GM18870 (cell line): Measurements from ENCODE around the gene PRR33.
"Not testable (repeated sequence)": the region's sequence is repeated elsewhere in the genome, so short reads cannot be mapped to it uniquely, and the experiment has no call there.

Experiments
- ATAC-seq: cut with Tn5 transposase; IDR thresholded peaks from one replicate; pipeline ENCODE4 v1.9.1; 2021; ENCODE audit warnings: moderate library complexity; ENCODE audit not compliant: unreplicated experiment

PRR33 gene

DNA sequence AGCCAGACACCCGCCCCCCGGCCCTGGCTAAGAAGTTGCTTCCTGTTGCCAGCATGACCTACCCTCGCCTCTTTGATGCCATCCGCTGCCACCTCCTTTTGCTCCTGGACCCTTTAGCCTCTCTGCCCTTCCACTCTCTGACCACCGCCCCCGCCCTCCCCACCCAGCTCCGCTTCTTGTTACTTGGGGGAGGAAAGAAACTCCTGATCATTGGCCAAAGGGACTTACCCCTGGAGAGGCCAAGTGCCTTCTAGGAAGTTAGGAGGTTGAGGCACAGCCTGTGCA, at the start of gene PRR33:
Gene PRR33 (minus strand): TSS at position 65 of the 285 bp plus-strand sequence. CDS start 1,311 bp downstream, outside the sequence.
- no peak for ATAC-seq

- not testable (repeated sequence) for ATAC-seq
Measured at GRCh38 chr11:1939788-1940187, 48.1 kb upstream of the PRR33 start.

DNA sequence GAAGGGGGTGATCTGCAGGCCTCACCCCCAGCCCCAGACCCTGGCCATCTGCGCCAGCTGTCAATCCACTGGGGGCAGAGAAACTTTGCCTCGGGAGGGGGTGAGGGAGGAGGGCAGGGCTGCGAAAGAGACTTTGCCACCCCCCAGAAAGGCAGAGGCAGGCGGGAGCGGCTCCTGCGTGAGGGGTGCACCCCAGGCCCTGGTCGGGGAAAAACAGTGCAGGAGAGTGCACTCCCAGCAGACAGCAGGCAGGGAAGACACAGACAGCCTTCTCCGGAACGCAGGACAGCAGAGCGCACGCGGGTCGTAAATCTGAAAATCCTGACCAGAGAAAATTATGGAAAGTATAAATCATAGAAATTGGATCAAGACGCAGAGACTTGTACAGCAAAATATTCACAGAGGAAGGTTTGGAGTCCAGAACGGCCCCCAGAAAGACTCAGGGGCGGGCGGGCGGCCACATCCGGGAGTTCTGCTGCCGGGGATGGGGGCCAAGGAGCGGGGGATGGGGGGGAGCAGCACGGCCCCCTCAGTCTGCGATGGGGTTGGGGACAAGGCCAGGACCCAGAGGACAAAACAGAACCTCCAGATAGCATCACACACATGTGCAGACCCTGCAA, 47.4 kb upstream of the PRR33 start:
- no peak for ATAC-seq

DNA sequence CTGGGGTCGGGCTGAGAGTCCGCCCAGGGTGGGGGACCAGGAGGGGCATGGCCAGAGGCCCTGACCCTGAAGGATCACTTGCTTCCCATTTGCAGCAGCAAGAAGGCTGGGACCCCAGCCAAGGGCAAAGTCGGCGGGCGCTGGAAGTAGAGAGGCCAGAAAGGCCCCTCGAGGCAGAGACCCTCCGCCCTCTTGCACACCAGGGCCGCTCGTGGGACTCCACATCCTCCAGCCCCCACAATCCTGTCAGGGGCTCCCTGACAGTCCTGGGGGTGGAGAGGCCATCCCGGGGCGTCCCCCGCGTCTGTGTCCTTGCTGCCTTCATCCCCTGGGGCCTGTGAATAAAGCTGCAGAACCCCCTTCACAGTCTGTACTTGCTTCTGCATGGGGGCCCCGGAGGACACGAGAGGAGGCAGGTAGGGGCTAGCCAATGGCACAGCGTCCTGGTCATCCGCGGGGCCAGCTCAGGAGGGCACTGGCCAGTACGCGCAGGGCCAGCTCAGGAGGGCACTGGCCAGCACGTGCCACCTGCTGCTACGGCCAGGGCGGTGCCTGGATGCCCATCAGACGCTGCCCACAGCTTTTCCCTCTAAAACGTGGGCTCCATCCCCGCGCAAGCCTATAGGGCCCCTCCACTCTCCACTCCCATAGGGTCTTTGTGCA, 46.8 kb upstream of the PRR33 start:
- ATAC-seq = no peak

GRCh38 chr11:1937616-1938342, 46.1 kb upstream of the PRR33 start:
- no peak for ATAC-seq

GRCh38 chr11:1936781-1937615, 45.3 kb upstream of the PRR33 start:
- no peak for ATAC-seq

DNA sequence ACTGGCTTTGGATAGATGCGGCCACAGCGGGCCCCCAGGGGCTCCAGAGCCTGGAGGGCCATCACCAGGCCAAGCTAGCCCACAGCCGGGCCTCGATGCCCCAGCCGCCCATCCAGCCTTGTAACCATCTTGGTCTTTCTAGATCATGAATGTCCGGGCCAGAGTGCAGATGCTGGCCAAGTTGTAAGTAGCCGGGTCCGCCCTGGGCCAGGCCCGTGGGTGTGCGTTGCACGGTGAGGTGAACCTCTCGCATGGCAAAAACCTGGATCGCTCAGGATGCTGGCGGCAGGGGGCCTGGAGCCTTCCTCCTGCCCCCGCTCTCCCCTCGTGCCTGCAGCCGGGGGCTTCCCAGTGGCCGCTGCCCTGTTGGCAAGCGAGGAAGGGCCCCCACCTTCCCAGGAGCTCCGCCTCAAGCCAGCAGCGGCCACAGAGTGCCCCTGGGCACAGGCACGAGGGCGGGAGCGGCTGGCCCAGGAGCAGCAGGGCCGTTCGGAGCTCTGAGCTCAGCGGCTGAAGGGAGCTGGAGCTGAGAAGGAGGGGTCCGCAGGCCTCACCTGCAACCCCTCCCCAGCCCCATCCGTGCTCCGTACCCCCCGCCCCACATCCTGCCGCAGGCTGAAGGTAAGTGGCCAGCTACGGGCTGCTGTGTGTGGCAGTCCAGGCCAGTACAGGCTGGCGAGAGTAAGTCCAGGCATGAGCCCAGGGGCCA, 44.5 kb upstream of the PRR33 start:
- no peak for ATAC-seq

GRCh38 chr11:1935156-1936071, 43.7 kb upstream of the PRR33 start:
- ATAC-seq = no peak

DNA sequence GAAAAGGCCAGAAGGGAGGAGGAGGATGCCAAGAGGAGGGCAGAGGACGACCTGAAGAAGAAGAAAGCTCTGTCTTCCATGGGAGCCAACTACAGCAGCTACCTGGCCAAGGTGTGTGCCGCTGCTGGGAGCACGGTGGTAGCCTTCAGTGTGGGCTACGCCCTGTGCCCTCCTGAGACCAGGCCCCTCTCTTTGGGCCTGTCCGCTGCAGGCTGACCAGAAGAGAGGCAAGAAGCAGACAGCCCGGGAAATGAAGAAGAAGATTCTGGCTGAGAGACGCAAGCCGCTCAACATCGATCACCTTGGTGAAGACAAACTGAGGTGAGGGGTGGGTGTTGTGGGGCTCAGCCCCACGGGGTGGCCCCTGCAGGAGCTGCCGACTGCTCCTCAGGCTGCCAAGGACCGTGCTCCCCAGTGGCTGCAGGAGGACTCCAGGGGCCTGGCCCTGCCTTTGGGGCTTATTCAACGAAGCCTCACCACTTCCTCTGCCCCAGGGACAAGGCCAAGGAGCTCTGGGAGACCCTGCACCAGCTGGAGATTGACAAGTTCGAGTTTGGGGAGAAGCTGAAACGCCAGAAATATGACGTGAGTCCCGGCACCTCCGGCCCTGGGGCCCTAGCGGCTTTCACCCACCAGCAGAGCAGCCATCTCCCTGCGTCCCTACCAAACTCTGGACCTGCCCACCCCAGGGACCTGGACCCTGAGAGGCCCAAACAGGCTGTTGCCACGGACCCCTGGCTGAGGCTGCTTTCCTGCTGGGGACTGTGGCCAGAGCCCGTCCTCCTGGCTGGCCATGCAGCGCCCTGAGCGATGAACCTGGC, 42.9 kb upstream of the PRR33 start:
- ATAC-seq = no peak

- ATAC-seq = no peak
Measured at GRCh38 chr11:1933416-1934334, 42.0 kb upstream of the PRR33 start.

- ATAC-seq = no peak
Measured at GRCh38 chr11:1932681-1933080, 41.0 kb upstream of the PRR33 start.

GRCh38 chr11:1932105-1932480, 40.4 kb upstream of the PRR33 start:
- no peak for ATAC-seq

DNA sequence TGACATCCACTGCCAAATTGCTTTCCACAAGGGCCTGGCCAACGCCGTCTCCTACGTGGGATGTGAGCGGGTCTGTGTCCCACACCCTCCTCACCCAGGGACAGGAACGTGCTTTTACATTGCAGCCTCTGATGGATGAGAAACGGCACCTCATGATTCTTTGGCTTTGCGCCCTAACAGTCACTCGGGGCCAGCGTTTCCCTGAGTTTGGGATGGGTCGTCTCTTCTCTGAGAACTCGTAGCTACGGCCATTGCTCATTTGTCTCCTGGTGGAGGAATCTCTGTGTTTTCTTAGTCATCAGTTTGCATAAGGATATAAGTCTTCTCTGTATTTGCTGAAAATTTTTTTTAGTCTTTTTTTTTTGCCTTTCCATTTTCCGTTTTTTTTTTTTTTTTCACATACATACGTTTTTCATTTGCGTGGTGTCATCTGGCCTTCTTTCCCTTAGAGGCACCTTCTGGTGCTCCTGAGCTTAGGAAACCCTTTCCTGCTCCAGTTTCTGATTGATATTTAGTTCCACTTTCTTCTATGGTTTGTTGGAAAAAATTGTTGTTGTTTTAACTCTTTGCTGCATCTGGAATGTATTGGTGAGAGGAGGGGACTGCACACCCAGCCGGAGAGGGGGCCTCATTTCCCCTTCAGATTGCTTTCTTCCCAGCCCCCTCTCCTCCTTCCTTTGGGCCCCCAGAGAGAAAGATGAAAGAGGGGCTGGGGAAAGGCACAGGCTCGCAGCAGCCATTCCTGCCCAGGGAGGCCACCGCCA, 39.8 kb upstream of the PRR33 start:
- ATAC-seq = no peak

GRCh38 chr11:1930462-1930830, 38.8 kb upstream of the PRR33 start:
- ATAC-seq = no peak

- ATAC-seq = no peak
Measured at GRCh38 chr11:1929621-1930461, 38.1 kb upstream of the PRR33 start.

DNA sequence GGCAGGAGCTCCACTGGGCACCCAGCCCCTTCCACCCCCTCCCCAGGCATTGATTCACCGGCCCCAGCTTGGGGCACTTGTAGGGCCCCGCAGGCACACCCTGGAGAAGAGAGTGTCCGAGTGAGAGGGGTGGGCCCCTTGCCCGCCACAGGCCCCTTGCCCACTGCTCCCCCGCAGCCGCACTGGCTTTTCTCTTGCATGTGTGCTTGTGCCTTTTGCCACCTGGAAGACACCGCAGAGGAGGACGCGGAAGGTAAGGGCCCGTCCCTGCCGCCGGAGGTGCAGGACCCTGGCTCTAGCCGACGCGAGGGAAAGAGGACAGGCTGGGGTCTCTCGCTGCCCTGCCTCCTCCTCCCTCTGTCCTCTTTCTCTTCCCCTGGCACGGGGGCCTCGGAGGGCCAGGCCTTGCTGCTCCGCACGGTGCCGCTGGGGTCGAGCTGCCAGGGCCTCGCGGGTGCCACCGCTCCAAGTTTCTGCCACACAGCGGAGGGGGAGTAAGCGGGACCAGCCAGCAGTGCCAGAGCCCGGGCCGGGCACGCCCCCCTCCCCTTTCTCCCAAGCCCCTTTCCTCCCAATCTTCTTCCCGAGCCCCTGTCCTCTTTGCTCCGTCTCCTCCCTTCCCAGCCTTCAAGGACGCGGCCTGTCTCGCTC, 37.3 kb upstream of the PRR33 start:
- no peak for ATAC-seq
